Measurements from ENCODE around the gene E2F2.
"Not testable (repeated sequence)": the region's sequence is repeated elsewhere in the genome, so short reads cannot be mapped to it uniquely, and the experiment has no call there.

DNA sequence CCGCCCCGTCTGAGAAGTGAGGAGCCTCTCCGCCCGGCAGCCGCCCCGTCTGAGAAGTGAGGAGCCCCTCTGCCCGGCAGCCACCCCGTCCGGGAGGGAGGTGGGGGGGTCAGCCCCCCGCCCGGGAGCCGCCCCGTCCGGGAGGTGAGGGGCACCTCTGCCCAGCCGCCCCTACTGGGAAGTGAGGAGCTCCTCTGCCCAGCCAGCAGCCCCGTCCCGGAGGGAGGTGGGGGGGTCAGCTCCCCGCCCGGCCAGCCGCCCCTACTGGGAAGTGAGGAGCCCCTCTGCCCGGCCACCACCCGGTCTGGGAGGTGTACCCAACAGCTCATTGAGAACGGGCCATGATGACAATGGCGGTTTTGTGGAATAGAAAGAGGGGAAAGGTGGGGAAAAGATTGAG lies 26.9 kb downstream of the E2F2 start:
- TF ChIP-seq, protein P1, sequence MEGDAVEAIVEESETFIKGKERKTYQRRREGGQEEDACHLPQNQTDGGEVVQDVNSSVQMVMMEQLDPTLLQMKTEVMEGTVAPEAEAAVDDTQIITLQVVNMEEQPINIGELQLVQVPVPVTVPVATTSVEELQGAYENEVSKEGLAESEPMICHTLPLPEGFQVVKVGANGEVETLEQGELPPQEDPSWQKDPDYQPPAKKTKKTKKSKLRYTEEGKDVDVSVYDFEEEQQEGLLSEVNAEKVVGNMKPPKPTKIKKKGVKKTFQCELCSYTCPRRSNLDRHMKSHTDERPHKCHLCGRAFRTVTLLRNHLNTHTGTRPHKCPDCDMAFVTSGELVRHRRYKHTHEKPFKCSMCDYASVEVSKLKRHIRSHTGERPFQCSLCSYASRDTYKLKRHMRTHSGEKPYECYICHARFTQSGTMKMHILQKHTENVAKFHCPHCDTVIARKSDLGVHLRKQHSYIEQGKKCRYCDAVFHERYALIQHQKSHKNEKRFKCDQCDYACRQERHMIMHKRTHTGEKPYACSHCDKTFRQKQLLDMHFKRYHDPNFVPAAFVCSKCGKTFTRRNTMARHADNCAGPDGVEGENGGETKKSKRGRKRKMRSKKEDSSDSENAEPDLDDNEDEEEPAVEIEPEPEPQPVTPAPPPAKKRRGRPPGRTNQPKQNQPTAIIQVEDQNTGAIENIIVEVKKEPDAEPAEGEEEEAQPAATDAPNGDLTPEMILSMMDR (tag by site-specific recombination; IDR thresholded peaks at IDR 0.05): not testable (repeated sequence)
- TF ChIP-seq ZNF660 (tag by site-specific recombination; IDR thresholded peaks at IDR 0.05); ZNF324 (tag by site-specific recombination; IDR thresholded peaks at IDR 0.05); ZNF175 (tag by site-specific recombination; IDR thresholded peaks at IDR 0.05); YY1 (tag by site-specific recombination; IDR thresholded peaks at IDR 0.05); ZIC2 (tag by site-specific recombination; IDR thresholded peaks at IDR 0.05); ZNF549 (tag by site-specific recombination; IDR thresholded peaks at IDR 0.05); ZNF391 (tag by site-specific recombination; IDR thresholded peaks at IDR 0.05; ENCODE audit: borderline replicate concordance, low read depth); ZNF292 (tag by site-specific recombination; IDR thresholded peaks at IDR 0.05; ENCODE audit: borderline replicate concordance, low read depth): not testable (repeated sequence)
- TF ChIP-seq, protein P2, sequence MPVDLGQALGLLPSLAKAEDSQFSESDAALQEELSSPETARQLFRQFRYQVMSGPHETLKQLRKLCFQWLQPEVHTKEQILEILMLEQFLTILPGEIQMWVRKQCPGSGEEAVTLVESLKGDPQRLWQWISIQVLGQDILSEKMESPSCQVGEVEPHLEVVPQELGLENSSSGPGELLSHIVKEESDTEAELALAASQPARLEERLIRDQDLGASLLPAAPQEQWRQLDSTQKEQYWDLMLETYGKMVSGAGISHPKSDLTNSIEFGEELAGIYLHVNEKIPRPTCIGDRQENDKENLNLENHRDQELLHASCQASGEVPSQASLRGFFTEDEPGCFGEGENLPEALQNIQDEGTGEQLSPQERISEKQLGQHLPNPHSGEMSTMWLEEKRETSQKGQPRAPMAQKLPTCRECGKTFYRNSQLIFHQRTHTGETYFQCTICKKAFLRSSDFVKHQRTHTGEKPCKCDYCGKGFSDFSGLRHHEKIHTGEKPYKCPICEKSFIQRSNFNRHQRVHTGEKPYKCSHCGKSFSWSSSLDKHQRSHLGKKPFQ (tag by site-specific recombination; IDR thresholded peaks at IDR 0.05): not testable (repeated sequence)
- TF ChIP-seq, protein P3, sequence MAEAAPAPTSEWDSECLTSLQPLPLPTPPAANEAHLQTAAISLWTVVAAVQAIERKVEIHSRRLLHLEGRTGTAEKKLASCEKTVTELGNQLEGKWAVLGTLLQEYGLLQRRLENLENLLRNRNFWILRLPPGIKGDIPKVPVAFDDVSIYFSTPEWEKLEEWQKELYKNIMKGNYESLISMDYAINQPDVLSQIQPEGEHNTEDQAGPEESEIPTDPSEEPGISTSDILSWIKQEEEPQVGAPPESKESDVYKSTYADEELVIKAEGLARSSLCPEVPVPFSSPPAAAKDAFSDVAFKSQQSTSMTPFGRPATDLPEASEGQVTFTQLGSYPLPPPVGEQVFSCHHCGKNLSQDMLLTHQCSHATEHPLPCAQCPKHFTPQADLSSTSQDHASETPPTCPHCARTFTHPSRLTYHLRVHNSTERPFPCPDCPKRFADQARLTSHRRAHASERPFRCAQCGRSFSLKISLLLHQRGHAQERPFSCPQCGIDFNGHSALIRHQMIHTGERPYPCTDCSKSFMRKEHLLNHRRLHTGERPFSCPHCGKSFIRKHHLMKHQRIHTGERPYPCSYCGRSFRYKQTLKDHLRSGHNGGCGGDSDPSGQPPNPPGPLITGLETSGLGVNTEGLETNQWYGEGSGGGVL (tag by site-specific recombination; IDR thresholded peaks at IDR 0.05): not testable (repeated sequence)
